ENCODE measurements around the gene CS.

- TF ChIP-seq POLR2A (IDR thresholded peaks at IDR 0.05) (peak; percentile 93), CTCF (IDR thresholded peaks at IDR 0.05) (peak in 1 of 3 experiments; percentile 14)
These were observed 78.2 kb downstream of the CS start, which contains the start of gene RNF41 for GRCh38 chr12:56221757-56222530.

All from testis (tissue), 2 donors.